HG03439 (cell line): ENCODE measurements around the gene TNNT2.

ENCODE experiments used
- ATAC-seq: cut with Tn5 transposase; IDR thresholded peaks from one replicate; pipeline ENCODE4 v1.9.1; 2021; ENCODE audit warnings: mild to moderate bottlenecking, moderate library complexity; ENCODE audit not compliant: unreplicated experiment

Gene TNNT2

GRCh38 chr1:201357636-201358348, 19.7 kb downstream of the TNNT2 start:
- no peak for ATAC-seq

DNA sequence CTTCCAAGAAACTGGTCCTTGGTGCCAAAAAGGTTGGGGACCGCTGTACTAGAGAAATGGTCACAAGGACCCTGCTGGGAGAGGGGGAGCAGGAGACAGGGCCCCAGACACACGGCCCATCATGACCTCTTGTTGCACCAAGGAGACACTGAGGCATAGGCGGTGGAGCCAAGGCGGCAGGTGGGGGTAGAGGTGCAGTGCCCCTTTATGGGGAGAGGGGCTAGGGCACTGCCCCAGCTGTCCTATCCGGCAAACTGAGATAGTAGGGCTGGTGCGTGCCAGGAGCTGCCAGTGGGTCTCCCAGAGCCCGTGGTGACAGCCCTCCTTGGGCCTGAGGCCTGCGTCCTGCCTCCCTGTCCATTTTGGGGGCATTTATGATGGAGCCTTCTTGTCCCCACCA, 20.3 kb downstream of the TNNT2 start:
- ATAC-seq = no peak

- no peak for ATAC-seq
These were observed 20.8 kb downstream of the TNNT2 start for GRCh38 chr1:201356701-201357100.

DNA sequence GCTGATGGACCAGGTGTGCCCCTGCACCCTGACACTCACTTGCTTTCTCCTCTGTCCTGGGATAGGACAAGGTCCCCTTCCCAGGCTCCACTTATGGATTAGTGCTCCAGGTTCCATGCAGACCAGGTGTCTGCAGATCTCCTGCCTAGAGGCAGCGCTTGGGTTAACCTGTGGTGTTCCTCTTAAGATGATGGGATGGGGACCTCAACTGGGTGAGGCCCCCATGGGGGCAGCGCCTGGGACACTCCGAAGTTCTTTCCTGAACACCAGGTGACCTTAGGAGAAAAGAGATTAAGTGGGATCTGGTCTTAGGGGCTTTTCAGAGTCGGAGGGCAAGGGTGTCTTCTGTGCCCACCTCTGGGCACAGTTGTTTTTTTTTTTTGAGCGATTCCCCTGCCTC, 21.2 kb downstream of the TNNT2 start:
- ATAC-seq = no peak

DNA sequence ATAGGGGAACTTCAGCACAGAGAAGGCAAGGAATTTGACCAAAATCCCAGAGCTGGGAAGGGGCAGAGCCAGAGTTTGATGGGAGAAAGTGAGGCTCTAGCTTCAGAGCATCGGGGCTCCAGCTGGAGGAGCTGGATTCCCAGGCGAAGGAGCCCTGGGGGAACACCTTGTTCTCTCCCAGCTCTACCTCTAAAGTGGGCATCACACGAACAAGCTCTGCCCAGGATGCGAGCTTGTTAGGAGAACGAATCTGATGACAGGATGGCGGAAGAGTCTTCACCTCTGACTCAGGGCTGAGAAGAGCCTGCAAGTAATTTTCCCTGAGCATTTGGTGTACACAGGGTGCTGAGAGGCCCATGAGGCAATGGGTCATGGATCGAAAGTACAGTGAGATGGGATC, 22.0 kb downstream of the TNNT2 start:
- no peak for ATAC-seq

- ATAC-seq = no peak
These were observed 22.6 kb downstream of the TNNT2 start for GRCh38 chr1:201354901-201355295.

DNA sequence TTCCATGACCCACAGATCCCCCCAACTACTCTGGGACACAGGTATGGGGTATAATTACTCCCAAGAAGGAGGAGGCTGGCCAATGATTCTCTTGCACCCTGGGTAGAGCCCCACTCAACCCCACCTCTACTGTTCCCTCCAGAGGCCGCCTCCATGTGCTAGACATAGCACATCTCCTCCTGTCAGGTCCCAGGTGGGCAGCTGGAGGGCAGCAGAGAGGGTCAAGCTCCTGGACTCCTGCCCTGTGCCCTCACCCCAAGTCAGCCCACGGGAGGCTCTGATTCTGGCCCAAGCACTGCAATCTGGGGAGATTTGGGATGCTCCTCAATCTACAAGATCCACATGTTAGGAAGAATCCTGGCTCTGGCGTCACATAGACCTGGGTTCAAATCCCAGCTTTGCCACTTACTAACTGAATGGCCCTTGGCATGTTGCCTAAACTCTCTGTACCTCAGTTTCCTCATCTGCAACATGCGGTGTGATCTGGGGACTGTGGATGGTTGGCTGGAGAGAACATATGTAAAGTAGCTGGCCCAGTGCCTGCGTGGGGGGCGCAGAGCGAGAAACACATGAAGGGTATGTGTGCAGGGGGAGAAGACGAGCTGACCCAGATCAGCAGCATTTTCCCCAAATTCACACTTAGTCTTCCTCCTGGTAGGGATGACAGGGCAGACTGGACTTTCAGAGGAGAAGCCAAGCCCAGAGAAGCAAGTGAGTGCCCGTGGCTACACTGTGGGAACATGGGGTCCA, 23.2 kb downstream of the TNNT2 start:
- ATAC-seq = no peak

GRCh38 chr1:201353186-201353940, 24.1 kb downstream of the TNNT2 start:
- ATAC-seq = no peak

GRCh38 chr1:201351617-201352016, 25.9 kb downstream of the TNNT2 start:
- no peak for ATAC-seq

DNA sequence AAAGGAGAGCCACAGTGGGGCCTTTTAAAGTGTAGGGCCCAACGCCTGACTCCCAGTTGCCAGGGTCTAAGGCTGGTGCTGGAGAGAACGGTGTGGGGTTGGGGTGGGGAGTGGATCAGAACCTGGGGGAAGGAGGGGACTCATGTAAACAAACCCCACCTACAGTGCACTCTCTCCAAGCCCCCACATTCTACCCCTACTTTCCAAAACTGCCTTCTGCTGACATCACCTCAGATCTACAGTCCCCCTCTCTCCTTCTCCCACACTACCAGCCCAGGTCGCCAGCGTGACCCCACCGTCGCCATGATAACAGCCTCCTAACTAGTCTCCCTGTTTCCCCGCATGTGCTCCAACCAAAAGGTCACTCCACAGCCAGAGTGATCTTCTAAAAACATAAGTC, 26.6 kb downstream of the TNNT2 start:
- no peak for ATAC-seq

DNA sequence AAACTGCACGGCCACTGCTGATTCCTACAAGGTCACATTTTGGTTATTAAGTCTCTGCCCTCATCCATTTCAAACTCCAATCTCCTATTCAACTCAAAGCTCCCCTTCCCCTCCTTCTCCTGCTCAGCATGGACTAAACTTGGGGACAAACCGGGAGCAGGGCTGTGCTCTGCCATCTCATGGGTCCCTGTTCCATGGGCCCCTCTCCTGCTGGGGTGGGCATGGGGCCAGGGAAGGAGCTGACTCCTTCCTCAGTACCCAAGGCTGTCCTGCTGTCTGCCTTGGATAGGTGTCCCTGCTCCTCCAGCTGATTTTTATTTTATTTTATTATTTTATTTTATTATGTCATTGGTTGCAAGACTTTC, 27.1 kb downstream of the TNNT2 start:
- ATAC-seq = no peak

DNA sequence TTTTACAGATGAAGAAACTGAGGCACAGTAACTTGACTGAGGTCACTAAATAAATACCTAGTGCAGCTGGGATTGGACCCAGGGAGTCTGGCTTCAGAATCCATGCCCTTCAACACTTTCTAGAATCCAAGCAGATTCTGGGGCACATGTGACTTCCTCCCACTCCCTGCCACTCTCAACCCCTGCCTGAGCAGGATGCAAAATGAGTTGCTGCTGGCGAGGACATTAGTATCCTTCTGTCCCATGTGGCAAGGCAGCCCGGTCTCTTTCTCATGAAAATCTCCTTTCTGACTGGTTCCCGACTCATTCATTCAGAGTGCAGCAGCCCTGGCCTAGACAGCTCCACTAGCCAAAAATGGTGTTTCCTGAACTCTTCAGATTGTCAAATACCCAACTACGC, 28.4 kb downstream of the TNNT2 start:
- no peak for ATAC-seq

- ATAC-seq = no peak
These were observed 29.3 kb downstream of the TNNT2 start for GRCh38 chr1:201348211-201348566.

DNA sequence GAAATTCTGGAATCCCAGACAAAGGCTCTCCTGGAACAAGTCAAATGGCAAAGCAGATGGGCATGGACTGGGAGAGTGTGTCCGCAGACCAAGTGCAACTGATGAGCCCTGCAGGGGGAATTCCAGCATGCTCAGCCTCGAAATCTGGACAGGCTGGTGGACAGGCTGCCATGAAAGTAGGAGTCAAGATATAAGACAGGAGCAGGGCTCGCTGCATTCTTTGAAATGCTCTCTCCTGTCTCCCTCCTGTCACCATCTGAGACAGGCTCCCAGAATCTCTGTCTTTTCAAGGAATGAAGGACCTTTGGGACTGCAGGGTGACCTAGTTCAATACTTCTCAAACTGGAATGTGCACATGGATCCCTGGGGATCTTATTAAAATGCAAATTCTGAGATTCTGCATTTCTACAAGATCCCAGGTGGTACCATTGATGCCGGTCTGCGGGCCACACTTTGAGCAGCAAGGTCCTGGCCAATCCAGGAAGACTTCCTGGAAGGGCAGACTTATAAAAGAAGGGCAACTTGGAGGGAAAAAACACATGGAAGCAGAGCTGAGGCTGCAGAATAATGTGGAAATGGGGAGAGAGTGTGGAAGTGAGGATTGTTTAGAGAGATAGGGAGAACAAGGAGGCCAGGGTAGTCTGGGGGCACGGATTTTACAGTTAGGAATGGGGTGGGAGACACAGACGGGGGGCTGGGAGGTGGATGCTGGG, 29.8 kb downstream of the TNNT2 start:
- no peak for ATAC-seq

- no peak for ATAC-seq
These were observed 30.5 kb downstream of the TNNT2 start for GRCh38 chr1:201346987-201347386.

- ATAC-seq = no peak
These were observed 31.0 kb downstream of the TNNT2 start for GRCh38 chr1:201346337-201346939.

DNA sequence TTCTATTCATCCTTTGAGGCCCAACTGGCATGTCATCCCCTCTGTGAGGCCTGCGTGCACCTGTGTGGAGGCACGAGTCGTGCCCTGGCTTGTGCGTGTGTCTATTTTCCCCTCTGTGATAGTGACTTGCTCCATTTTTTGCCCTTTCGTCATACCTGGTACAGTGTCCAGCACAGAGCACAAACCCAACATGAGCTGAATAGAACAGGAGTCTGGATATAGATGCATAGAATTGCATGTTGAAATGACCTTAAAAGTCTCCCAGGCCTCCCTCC, 32.5 kb downstream of the TNNT2 start:
- no peak for ATAC-seq

- no peak for ATAC-seq
These were observed 33.0 kb downstream of the TNNT2 start for GRCh38 chr1:201344206-201345080.

DNA sequence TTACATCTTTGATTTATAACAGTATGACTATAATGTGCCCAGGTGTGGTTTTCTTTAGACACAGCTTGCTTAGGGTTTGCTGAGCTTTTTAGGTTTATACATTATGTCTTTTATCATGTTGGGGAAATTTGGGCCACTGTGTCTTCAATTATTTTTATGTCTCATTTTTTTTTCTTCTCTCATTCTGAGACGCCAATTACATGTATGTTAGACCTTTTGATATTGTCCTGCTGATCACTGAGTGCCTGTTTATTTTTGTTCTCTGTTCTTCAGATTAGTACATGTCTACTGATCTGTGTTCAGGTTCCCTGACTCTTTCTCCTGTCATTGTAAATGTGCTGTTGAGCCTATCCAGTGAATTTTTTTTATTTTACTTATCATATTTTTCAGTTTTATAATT, 36.1 kb downstream of the TNNT2 start:
- no peak for ATAC-seq

GRCh38 chr1:201336711-201337450, 40.6 kb downstream of the TNNT2 start:
- ATAC-seq = no peak
